Fibroblast of villous mesenchyme (primary cell): Measurements from ENCODE around the gene F9. TPM values are rescaled to one million over a fixed set of nuclear protein-coding genes. Genes with fewer than 3 reads are reported as not detected.

ENCODE experiments used
- DNase-seq: peaks from one replicate; pipeline ENCODE4 v3.0.0-alpha.2; 2010; ENCODE audit warnings: low read depth
- H3K4me3 ChIP-seq: 2 replicates; pipeline ENCODE4 v1.5.1; 2011; ENCODE audit warnings: low read depth, mild to moderate bottlenecking, low read length
- CTCF ChIP-seq: IDR thresholded peaks from 2 replicates; pipeline ENCODE4 v1.5.1; 2012; ENCODE audit warnings: low read depth, mild to moderate bottlenecking, low read length; ENCODE audit not compliant: insufficient read depth
- total RNA-seq: library from RNA; depleted of rRNA; stranded (reverse); fragments of >200 nt; gene quantifications from 2 replicates; pipeline ENCODE4 v1.2.3, GENCODE V29; 2012

F9 gene
- total RNA-seq, 1 donor, result not detected

- no peak overlapping the region for H3K4me3 ChIP-seq
- no peak for DNase-seq
- TF ChIP-seq CTCF, result no peak
These were observed 2.3 kb downstream of the F9 start for GRCh38 chrX:139532834-139533233.

DNA sequence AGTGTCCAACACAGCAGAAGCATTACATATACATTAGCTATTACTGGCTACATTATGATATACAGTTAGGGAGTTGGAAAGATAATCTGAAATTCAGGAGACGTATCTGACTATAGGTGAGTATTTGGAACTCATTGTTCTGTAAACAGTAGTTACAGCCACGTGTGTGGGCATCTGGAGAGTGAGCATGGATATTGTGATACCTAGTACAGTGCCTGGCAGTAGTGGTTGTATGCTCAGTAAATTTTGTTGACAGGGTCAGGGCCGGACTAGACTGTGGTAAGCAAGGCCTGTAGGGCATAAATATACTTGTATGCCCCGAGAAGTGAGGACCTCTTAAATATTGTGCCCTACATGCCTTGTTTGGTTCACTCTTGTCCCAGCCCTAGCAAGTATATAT is 2.9 kb downstream of the F9 start:
- no peak for DNase-seq
- no peak overlapping the region for H3K4me3 ChIP-seq
- TF ChIP-seq CTCF, result no peak

GRCh38 chrX:139538907-139539790 is 8.6 kb downstream of the F9 start:
- no peak overlapping the region for H3K4me3 ChIP-seq
- DNase-seq, result no peak
- no peak for TF ChIP-seq CTCF

GRCh38 chrX:139542652-139543051 is 12.1 kb downstream of the F9 start:
- no peak for TF ChIP-seq CTCF
- DNase-seq, result no peak
- no peak overlapping the region for H3K4me3 ChIP-seq

GRCh38 chrX:139543920-139544319 is 13.4 kb downstream of the F9 start:
- DNase-seq, result no peak
- TF ChIP-seq CTCF, result no peak
- H3K4me3 ChIP-seq, result no peak overlapping the region

DNA sequence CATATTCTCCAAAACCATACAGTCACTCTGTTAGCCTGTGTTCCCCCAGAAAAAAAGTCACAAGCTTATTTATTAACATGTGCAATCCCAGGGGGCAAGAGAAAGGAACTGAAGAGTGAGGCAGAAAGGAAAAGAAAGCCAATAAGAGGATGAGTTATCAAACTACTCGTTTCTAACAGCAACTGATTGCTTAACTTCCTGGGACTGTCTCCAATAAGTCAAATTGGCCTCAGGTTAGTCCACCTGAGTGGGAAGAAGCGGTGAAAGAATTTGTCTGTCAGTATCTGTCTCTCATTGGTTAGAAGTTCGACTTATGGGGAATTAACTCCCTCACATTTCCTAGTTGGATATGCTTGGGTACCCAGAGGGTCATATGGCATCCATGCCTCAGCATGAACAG is 14.1 kb downstream of the F9 start:
- TF ChIP-seq CTCF, result no peak
- DNase-seq, result no peak

DNA sequence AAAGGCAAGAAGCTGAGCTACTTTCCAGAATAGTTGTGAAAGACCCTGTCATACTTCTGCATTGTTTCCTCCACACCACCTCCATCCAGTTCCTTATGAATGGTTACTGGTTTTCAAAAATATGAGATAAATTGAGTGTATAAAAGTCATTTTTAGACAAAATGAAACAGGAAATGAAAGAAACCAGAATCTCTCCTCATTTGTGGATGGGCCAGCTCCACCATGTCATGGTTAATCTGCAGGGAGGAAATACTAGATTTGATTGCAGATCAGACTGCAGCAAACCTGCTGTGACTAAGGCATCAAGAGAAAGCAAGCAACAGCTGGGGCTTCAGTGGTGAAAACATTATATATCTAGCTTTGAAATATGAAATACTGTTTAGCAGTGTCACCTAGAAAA is 23.8 kb downstream of the F9 start:
- no peak for TF ChIP-seq CTCF
- no peak for DNase-seq
- no peak overlapping the region for H3K4me3 ChIP-seq

More for the DNA sequence above, 14.1 kb downstream of the F9 start:
- no peak overlapping the region for H3K4me3 ChIP-seq
